ENCODE results near the gene SENP1. TPM values are rescaled to one million over a fixed set of nuclear protein-coding genes. Genes with fewer than 3 reads are reported as not detected.
A peak's percentile ranks its signal among the peaks of the same experiment; 100 is the strongest.
"Not testable (repeated sequence)": the region's sequence is repeated elsewhere in the genome, so short reads cannot be mapped to it uniquely, and the experiment has no call there.

Gene SENP1
- total RNA-seq = 10 to 100 TPM; 21.4 to 21.8 TPM
- long read RNA-seq, donor 1, full-length matches to known transcripts = 1 of 5 reads
- long read RNA-seq, donor 1, partial matches to known transcripts = 0 of 5 reads
- long read RNA-seq, donor 1, other reads (novel, unspliced or antisense) = 4 of 5 reads
- long read RNA-seq, donor 2, partial matches to known transcripts = 3 of 4 reads
- long read RNA-seq, donor 2, other reads (novel, unspliced or antisense) = 1 of 4 reads

DNA sequence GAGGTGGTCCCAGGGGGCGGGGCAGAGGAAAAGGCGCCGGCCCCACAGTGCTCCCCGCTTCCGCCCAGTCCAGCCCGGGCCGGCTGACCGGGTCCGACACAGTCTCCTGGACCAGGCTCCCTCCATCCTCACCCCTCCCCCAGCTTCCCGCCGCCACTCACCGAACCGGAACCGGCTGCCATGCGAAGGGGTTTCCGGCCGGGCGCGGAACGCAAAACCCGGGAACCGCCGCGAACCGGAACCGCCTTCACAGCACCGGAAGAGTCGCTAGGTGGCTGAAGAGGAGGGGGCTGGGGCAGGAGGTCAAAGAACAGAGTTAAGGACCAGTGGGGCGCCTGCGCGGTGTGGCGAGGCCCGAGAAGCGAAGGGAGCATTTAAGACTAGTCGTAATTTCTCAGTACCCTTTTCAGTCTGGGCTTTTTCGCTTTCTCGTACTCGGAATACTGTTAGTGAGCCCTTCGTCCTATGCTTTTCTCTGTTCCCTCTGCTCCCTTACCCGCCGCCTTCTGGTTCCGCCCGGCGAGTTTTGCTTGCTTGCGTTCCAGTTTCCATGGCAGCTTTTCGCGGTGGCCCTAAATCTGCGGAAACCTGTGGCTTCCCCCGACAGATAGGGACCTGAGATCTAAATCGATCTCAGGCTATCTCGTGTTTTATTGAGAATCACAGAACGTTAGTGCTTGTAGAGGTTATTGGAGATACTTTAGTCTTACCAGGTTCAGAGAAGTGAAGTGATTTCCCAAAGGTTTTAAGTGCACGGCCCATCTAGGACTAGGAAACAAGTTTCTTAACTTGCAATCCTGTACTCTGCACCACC lies at the start of gene SENP1:
Gene SENP1, minus strand, starts transcription at position 213 of the 814 bp plus-strand sequence. CDS start 4,607 bp downstream, outside the sequence.
- intact Hi-C loops (cut with DNase I) = no loop called here
- peak; percentile 97 for DNase-seq (ENCODE audit: low spot score)

DNA sequence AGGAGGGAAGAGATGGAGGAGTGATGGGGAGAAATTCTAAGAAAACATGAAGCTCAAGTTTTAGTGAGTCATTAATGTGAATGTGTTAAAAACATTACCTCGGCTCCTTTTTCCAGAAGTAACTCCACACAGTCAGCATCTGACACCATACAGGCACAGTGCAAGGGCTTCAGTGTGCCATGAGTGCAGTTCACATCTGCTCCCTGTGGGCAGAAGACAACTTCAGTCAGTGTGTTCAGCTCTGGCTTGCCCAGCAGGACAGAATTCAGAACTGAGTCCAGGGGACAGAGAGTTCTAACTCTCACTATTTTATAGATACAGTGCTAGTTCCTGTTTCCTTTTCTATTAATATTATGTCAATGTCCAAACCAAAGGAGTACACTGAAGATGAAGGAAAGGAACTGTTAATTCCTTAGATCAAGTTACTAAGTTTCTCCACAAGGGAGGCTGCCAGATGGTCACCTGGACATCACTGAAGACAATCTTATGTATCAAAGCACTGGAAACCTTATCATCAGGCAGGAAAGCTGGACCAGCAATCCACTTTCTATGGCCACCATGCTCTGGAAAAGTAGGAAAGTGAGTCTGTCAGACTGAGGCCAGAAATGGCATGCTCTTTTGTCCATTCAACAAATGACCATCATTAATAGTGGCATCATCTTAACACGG lies 45.4 kb upstream of the SENP1 start:
- no peak for DNase-seq (ENCODE audit: low spot score)
- intact Hi-C loops (cut with DNase I) = no loop called here

DNA sequence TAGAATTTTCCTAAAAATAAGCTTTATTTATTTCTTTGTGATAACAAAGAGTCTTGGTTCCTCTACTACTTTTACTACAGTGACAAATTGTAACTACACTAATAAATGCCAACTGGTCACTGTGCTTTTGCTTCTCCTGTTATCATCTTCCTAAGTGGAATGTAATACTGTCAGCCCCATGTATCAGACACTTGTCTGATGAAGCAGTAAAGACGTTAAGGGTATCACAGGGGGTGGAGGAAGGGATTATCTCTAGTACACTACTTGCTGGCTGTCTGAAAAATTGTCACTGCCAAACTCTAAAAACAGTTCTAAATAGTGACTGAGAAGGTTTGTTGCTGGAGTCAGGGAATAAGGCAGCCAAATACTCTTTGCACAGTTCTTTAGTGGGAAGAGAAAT lies 40.1 kb upstream of the SENP1 start:
- intact Hi-C loops (cut with DNase I) = no loop called here
- DNase-seq (ENCODE audit: low spot score) = no peak

DNA sequence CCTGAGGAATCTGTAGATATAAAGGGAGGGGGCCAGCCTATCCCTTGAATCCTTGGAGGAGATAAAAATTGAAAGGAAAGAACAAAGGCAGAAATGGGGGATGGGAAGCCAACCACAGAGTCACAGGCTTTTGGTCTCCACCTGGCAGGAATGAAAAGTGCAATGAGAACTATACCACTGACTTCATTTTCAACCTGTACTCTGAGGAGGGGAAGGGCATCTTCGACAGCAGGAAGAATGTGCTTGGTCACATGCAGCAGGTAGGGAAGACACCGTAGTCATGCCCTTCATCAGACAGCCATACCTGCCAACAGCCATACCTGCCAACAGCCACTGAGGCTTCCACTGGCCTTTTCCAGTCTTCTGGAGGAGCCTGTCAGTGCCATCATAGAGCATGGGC lies 38.0 kb upstream of the SENP1 start:
- no peak for DNase-seq (ENCODE audit: low spot score)
- intact Hi-C loops (cut with DNase I) = no loop called here

DNA sequence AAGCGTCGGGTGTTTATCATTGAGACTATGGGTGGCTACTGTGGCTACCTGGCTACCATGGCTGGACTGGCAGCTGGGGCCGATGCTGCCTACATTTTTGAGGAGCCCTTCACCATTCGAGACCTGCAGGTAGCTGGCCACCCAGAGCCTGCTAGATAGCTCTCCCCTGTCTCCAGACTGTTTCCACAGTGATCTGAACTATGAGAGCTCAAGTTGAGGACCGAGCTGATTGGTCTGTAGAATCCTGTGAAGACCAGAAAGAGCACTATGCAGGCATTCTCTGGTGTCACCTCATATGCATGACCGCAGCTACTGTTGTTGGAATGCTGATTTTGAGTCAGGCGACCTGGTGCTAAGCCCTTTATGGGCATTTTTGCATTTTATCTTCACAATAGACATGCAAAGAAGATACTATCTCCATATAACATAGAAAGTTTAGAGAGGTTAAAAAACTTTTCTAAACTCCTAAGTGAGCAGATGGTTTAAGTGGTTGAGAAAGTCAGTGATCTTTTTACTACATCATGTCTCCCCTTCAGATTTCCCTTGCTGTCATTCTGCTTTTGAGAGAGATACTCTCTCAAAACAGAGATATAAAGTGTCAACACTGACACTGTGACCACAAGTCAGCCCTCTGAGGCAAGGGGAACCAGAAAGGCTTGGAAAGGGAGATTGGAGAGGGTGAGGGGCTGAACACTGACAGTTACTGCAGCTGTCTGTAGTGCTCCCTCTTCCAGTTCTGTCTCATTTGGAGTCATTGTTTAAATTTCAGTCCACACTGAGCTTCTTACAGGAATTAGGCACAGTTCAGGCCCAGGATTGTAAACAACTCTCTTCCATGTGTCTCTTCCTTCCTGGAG lies 37.2 kb upstream of the SENP1 start:
- DNase-seq (ENCODE audit: low spot score) = no peak
- intact Hi-C loops (cut with DNase I) = no loop called here

DNA sequence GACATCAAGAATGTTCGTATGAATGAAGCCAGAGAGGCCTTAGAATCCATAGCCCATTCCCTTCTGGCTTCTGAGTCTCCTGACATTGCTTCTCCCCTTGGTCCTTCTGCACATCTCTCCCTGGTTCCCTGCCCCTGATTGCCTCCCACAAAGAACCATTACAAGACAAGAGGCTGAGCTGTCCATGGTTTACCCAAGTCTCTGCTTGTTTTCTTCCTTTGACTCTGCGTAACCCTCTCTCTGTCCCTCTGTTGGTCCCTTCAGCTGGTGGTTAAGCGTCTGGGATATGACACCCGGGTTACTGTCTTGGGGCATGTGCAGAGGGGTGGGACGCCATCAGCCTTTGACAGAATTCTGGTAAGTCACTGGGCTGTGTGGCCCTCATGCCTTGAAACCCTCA lies 29.1 kb upstream of the SENP1 start:
- intact Hi-C loops (cut with DNase I) = no loop called here
- DNase-seq (ENCODE audit: low spot score) = no peak

DNA sequence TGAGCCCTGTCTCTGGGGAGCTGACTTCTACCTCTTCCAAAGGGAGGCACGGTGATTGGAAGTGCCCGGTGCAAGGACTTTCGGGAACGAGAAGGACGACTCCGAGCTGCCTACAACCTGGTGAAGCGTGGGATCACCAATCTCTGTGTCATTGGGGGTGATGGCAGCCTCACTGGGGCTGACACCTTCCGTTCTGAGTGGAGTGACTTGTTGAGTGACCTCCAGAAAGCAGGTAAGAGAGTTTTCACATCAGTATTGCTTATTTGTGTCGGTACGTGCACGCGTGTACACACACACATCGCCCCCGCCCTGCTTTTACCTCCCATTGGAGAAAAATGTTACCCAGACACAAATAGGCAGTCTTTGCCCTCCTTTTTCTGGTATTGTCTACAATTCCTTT lies 26.9 kb upstream of the SENP1 start:
- no peak for DNase-seq (ENCODE audit: low spot score)

DNA sequence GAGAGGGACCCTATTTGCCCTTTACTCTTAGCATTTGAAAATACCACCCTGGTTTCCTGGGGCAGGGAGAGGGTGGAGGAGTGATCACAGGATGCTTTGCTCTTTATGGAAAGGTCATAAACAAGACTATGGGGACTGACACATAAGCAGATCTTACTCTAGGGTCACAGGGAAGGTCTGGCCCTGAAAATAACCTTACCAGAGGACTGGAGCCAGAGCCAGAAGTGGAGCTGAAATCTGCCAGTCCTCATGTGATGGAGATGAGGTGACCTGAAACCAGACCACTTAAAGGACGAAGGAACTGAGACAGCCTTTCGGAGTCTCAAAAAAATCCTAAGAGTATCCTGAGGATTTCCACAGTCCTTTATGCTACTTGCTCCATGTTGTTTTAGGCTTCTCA lies 25.6 kb upstream of the SENP1 start:
- no peak for DNase-seq (ENCODE audit: low spot score)
- intact Hi-C loops (cut with DNase I) = no loop called here

More for the DNA sequence above, 26.9 kb upstream of the SENP1 start:
- intact Hi-C loops (cut with DNase I) = no loop called here

DNA sequence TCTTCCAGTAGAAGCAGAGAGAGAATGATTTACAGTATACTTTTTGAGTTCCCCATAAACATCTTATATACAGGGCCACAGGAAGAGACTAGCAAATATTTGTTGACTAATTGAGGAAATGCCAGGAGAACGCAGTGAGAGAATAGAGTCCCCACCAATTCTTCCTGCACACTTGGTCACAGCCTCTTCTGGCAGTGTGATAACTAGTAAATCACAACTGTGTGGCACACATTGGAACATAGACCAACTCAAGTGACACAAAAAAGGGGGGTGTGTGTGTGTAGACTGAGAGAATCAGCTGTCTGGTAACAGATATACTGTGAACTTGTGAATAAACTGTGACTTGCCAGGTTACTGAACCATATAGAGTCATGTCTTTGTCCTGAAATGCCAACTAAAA lies 23.5 kb upstream of the SENP1 start:
- no peak for DNase-seq (ENCODE audit: low spot score)
- intact Hi-C loops (cut with DNase I) = no loop called here

DNA sequence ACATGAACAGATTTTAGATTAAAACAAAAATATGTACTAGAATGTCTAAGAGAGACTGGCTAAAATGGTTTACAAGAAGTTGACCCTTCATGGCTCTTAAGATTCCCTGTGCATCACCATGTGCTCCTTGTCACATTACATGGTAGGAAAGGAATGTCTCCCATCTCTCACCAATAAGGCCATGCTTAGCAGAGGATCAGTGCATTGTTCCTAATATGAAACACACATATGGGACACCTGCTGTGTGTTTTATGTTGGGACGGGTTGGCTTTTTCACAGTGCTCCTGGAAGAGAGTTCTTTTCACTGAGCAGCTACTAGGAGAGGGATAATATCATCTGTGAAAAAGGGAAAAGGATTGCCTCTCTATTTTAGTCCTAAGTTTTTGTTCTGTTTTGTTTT lies 22.9 kb upstream of the SENP1 start:
- intact Hi-C loops (cut with DNase I) = no loop called here

DNA sequence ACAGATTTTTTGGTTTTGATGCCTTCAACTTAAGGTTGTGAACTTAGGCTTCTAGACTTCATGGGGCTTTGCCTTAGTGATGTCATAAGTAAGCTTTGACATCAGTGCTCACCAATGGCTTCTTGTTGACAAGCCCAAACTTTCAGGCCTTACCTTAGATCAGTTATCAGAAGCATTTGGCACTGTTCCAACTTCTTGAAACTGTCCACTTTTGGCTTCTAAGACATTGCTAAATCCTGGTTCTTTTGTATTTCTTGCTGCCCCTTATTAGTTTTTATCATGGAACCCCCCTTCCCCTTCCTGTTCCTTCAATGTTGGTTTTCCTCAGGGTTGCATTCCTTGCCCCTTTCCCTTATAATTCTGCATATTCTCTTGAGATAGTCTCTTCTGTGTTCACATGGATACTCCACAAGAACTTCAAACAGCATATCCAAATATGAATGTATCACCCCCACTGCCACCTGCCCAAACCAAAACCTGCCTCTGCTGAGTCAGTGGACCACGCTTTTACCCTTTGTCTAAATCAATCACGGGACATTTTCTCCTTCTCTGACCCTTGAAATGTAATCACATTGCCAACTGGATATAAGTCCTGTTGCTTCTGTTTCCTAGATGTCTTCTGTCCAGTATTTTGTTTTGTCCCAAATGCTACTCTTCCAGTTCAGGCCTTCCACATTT lies 21.2 kb upstream of the SENP1 start:
- intact Hi-C loops (cut with DNase I) = no loop called here

More for the DNA sequence above, 22.9 kb upstream of the SENP1 start:
- DNase-seq (ENCODE audit: low spot score) = no peak

DNA sequence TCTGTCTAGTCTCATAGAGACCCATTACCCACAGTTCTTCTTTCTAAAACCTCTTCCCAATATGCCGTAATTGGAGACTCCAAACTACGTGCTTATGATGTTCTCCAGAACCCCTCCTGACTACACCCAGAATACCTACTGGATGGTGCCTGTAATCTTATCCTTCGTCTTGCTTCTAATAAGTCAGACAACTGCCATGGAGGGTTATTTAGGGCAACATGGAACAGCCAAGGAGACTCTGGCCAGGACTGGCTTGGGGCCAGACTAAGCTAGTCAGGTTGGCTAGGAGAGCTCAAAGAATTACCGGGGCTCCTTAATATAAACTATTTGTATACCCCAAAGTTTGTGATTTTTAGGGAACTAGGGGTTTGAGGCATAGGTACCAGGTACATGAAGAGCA lies 20.1 kb upstream of the SENP1 start:
- no peak for DNase-seq (ENCODE audit: low spot score)

More for the DNA sequence above, 21.2 kb upstream of the SENP1 start:
- DNase-seq (ENCODE audit: low spot score) = no peak

DNA sequence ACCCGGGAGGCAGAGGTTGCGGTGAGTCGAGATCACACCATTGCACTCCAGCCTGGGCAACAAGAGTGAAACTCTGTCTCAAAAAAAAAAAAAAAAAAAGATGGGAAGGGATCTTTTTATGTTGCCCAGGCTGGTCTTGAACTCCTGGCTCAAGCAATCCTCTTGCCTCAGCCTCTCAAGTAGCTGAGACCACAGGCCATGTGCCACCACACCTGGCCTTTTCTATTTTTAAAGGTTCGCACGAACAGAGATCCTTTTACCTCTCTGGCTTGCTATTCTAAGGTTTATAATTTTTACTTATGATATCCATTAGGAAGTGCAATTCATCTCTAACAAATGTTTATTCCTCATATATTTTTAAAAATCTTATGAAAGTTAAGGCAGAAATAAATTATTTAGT lies 19.7 kb upstream of the SENP1 start:
- intact Hi-C loops (cut with DNase I); DNase-seq (ENCODE audit: low spot score): not testable (repeated sequence)

More for the DNA sequence above, 20.1 kb upstream of the SENP1 start:
- intact Hi-C loops (cut with DNase I) = no loop called here

DNA sequence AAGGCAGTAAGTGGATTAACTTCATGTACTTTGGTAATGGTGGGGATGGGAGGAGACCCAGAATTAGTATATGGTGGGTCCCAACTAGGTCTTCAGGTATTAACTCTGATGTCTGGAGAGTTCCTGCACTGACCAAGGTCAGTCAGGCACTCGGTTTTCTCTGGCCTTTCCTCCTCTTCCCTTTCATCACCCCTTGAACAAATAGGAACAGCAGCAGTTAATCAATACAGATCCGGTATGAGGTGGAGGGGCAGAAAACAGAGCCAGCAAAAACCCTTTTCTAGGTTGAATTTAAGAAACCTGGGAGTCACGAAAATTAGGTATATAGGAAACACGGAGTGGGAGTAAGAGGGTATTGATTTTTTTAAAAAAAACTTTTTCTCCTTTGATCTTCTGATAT lies 17.3 kb upstream of the SENP1 start:
- no peak for DNase-seq (ENCODE audit: low spot score)
- intact Hi-C loops (cut with DNase I) = no loop called here

DNA sequence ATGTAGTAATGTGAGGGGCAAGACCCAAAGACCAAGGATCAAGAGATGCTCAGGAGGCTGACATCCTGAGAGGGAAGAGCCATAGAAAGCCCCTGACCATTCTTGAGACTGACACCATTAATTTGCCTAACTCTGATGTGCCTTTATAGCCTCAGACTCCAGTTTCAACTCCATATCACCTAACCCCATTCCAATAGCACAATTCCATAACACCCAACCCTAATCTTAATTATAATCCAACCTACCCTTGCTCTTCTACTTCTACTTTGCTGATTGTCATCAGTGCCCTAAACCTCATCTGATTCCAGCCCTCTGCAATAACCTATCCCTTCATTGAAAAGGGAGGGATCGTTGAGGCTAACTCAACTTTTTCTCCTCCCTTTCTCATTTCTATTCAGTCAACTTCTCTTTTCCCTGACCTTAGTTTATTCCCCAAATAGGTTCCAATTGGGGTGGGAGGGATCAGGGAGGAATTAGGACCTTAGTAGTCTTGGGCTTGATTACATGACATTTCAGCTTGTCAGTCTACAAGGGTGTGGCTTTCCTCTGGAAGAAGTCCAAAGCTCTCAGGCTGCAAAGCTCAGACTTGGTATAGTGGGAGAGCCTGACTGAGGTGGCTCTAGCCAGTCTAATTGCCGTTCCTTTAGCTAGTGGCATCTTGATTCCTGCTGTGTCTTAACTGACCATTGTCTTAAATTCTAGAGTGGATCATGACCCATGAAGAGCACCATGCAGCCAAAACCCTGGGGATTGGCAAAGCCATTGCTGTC lies 16.4 kb upstream of the SENP1 start:
- intact Hi-C loops (cut with DNase I) = no loop called here
- DNase-seq (ENCODE audit: low spot score) = no peak

DNA sequence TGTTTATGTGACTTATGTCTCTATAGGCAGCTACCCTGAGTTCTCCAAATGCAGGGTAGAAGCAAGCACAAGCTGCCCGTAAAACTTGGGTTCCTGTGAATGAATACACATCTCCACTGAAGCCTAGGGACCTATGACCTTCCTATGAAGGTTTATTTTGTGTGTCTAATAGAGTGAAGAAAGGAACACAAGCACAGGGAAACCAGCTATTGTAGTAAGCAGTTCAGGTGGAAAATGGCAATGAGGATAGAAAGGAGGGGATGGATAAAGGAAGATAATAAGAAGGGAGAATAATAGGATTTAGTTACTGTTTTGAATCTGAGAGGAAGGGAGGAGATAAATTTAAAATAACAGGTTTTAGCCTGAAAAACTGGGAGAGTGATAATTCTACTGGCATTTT lies 15.6 kb upstream of the SENP1 start:
- intact Hi-C loops (cut with DNase I) = no loop called here
- no peak for DNase-seq (ENCODE audit: low spot score)

DNA sequence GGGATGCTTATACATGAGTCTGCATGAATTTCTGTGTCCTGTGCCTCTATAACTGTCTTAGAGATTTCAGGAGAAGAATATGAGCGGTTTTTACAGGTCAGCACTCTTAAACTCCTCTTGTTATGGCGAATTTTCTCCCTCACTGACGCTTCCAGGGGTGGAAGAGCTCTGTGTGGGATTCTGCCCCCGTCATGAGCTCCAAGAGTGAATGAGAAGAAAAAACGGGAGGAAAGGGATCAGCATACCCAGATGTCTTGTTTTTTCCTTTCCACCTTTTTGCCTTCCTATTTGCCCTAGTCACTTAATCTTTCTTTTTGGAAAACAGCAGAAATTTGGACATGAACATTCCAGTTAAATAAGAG lies 13.9 kb upstream of the SENP1 start:
- intact Hi-C loops (cut with DNase I) = no loop called here

DNA sequence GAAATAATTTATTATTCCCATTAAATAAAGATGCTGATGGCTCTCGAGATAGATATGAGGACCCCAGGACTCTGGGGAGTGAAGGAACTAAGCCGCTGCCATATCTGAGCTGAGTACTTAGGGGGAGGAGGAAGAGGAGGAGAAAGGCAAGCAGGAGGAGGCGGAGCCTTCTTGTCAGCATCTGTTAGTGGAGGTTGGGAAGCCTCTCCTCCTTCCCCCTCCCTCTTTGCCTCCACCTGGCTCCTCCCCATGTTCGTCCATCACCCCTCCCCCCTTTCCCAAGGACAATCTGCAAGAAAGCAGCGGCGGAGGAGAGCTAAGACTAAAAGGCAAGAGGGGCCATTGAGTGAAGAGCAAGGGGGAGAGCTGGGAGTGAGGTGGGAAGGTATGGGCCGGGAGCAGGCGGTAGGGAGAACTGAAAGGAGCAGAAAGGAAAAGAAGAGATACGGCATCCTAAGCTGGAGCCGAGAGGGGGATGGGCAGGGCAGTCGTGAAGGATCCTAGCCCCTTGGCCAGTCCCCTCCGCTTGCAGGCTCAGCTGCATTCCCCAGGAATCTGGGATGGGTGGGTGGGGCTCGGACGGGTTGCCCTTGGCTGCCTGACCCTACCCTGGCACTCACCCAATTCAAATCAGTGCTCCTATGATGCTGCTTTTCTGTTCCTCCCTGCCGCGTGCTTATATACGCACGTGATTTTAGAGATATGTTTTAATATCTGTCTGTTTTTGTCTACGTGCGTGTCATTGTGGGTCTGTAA lies 13.4 kb upstream of the SENP1 start, which contains the start of gene PFKM:
Gene PFKM, plus strand, starts transcription at position 287 of the 756 bp plus-strand sequence. CDS start 3,411 bp downstream, outside the sequence.
- DNase-seq (ENCODE audit: low spot score) = peak; percentile 87
- intact Hi-C loops (cut with DNase I) = no loop called here

More for the DNA sequence above, 13.9 kb upstream of the SENP1 start:
- DNase-seq (ENCODE audit: low spot score) = no peak

Measured in posterior vena cava (tissue), 2 donors.